ENCODE results near the gene DMRTC2. TPM values are rescaled to one million over a fixed set of nuclear protein-coding genes. Genes with fewer than 3 reads are reported as not detected.

Gene DMRTC2
- not detected for total RNA-seq

- POLR2A ChIA-PET = no interaction called here
- DNase-seq = no peak
- Mint-ChIP-seq H3K27ac (no peak within 1 kb of the TSS), H3K27me3 (no peaks in the 10 kb centered on the region), H3K4me1 (ENCODE audit: low read depth) (no peaks in the 10 kb centered on the region), H3K36me3 (no peaks in the 10 kb centered on the region), H3K9me3 (no peaks in the 10 kb centered on the region), H3K4me3 (no peak within 1 kb of the TSS)
- CTCF ChIA-PET = interaction anchor here (1.0 kb wide), 1 partner anchor 9 kb away, joined by 4 read pairs; no protein-coding TSS in a partner anchor
- intact Hi-C loops (cut with micrococcal nuclease) = no loop called here
Measured at GRCh38 chr19:41845001-41845050, at the start of gene DMRTC2. TSS of gene DMRTC2 (plus strand) at chr19:41845042. CDS start at chr19:41847429, 2,387 bp downstream.

DNA sequence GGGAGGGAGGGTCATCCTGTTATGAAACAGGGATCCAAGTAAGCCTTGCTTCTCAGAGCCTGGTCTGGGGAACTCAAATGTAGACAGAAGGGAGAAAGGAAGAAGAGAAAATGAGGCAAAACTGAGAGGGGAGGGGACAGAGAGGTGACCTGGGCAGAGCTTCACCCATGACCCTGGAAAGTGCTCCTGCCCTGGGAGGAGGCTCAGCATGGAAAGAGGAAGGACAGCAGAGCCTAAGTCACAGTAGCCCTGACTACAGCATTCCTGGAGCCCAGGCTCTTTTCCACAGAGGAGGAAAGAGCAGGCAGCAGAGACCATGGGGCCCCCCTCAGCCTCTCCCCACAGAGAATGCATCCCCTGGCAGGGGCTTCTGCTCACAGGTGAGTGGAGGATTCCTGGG lies 48.5 kb upstream of the DMRTC2 start, which contains the start of gene CEACAM3:
CEACAM3 (plus strand) TSS at position 226 of the 400 bp plus-strand sequence; CDS start at position 317, 91 bp downstream.
- no peak within 1 kb of the TSS for H3K27ac Mint-ChIP-seq
- H3K27me3 Mint-ChIP-seq = peaks cover 26% of the 10 kb centered on the region
- intact Hi-C loops (cut with micrococcal nuclease) = loop anchor here (5.0 kb wide), 1 partner anchor 41 kb away; no protein-coding TSS in a partner anchor
- no peaks in the 10 kb centered on the region for H3K4me1 Mint-ChIP-seq (ENCODE audit: low read depth)
- POLR2A ChIA-PET = no interaction called here
- DNase-seq = no peak
- no peaks in the 10 kb centered on the region for H3K36me3 Mint-ChIP-seq
- H3K9me3 Mint-ChIP-seq = no peaks in the 10 kb centered on the region
- H3K4me3 Mint-ChIP-seq = no peak within 1 kb of the TSS
- CTCF ChIA-PET = interaction anchor here (1.0 to 6.4 kb wide), 12 partner anchors 11 to 155 kb away, joined by 3 to 94 read pairs (median 16); partner anchors contain the start of gene CEACAM6

DNA sequence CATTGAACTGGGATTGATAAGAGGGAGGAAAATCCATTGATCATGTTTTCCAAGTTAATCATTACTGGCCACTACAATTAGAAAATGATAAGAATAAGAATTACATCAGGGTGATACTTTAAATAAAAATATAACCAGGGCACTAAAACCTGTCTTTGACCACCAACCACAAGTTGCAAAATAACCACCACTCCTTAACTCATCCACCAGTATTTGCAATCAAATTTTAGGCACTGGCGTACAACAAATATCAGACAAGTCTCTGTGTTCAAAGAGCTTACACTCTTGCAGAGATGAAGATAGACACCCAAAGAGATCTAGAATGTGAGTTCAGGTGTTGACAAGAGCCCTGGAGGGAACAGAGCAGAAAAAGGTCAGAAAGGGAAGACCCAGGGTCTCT lies 47.9 kb upstream of the DMRTC2 start:
- no peaks in the 10 kb centered on the region for H3K4me1 Mint-ChIP-seq (ENCODE audit: low read depth)
- H3K27me3 Mint-ChIP-seq = peaks cover 24% of the 10 kb centered on the region
- H3K4me3 Mint-ChIP-seq = no peak overlapping the region
- H3K27ac Mint-ChIP-seq = no peak overlapping the region
- intact Hi-C loops (cut with micrococcal nuclease) = loop anchor here (5.0 kb wide), 1 partner anchor 40 kb away; no protein-coding TSS in a partner anchor
- H3K36me3 Mint-ChIP-seq = no peaks in the 10 kb centered on the region
- DNase-seq = no peak
- ChIA-PET CTCF (interaction anchor here (1.5 to 6.4 kb wide), 4 partner anchors 24 to 51 kb away, joined by 3 to 94 read pairs (median 26); partner anchors contain the start of gene CEACAM6), POLR2A (no interaction called here)
- no peaks in the 10 kb centered on the region for H3K9me3 Mint-ChIP-seq

DNA sequence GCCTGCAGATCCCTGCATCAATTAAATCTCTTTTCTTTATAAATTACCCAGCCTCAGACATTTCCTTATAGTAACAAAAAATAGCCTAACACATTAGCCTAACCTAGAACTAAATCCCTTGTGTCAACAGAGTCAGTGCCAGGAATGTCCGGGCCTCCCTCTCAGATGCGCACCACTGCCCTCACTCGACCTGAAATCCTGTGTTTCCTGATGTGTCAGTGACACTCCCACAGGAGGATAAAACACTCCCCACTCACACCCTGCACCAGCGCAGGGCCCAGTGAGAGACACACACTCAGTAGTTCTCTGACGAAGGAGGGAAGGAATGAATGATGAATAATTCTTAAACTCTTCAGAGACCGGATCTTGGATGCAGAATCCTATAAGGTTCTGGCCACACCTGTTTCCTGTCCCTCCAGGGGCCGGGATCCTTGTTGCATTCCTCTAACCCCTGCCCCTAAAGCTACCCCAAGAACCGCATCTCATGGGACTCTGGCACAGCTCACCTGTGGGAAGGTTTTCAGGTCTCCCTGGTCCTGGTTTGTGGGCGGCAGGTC lies 45.3 kb upstream of the DMRTC2 start:
- Mint-ChIP-seq H3K27me3 (peaks cover 6% of the 10 kb centered on the region), H3K36me3 (no peaks in the 10 kb centered on the region), H3K4me1 (ENCODE audit: low read depth) (peaks cover 4% of the 10 kb centered on the region), H3K4me3 (no peak overlapping the region), H3K9me3 (no peaks in the 10 kb centered on the region), H3K27ac (no peak overlapping the region)
- intact Hi-C loops (cut with micrococcal nuclease) = loop anchor here (5.0 kb wide), 1 partner anchor 38 kb away; no protein-coding TSS in a partner anchor
- CTCF ChIA-PET = interaction anchor here (1.1 to 1.2 kb wide), 2 partner anchors 22 to 48 kb away, joined by 3 to 5 read pairs; no protein-coding TSS in a partner anchor
- no peak for DNase-seq
- POLR2A ChIA-PET = no interaction called here

- Mint-ChIP-seq H3K27me3 (peaks cover 1% of the 10 kb centered on the region), H3K9me3 (no peaks in the 10 kb centered on the region), H3K4me1 (ENCODE audit: low read depth) (peaks cover 7% of the 10 kb centered on the region), H3K36me3 (no peaks in the 10 kb centered on the region), H3K4me3 (no peak overlapping the region), H3K27ac (no peak overlapping the region)
- CTCF ChIA-PET = interaction anchor here (0.6 to 5.7 kb wide), 3 partner anchors 8 to 47 kb away, joined by 4 to 31 read pairs (median 8); no protein-coding TSS in a partner anchor
- POLR2A ChIA-PET = no interaction called here
- intact Hi-C loops (cut with micrococcal nuclease) = no loop called here
- DNase-seq = no peak
Measured at GRCh38 chr19:41801031-41801430, 43.8 kb upstream of the DMRTC2 start.

- no peaks in the 10 kb centered on the region for H3K9me3 Mint-ChIP-seq
- H3K36me3 Mint-ChIP-seq = no peaks in the 10 kb centered on the region
- no peak for DNase-seq
- H3K4me3 Mint-ChIP-seq = no peak overlapping the region
- no peak overlapping the region for H3K27ac Mint-ChIP-seq
- ChIA-PET CTCF (interaction anchor here (0.8 to 5.7 kb wide), 6 partner anchors 9 to 58 kb away, joined by 3 to 31 read pairs (median 4); partner anchors contain the start of gene RPS19), POLR2A (no interaction called here)
- H3K4me1 Mint-ChIP-seq (ENCODE audit: low read depth) = peaks cover 7% of the 10 kb centered on the region
- peaks cover 1% of the 10 kb centered on the region for H3K27me3 Mint-ChIP-seq
- intact Hi-C loops (cut with micrococcal nuclease) = no loop called here
Measured at GRCh38 chr19:41801792-41802211, 43.0 kb upstream of the DMRTC2 start.

- CTCF ChIA-PET = interaction anchor here (1.0 to 5.7 kb wide), 5 partner anchors 8 to 51 kb away, joined by 4 to 31 read pairs (median 5); no protein-coding TSS in a partner anchor
- H3K27ac Mint-ChIP-seq = no peak overlapping the region
Measured at GRCh38 chr19:41802770-41803169, 42.1 kb upstream of the DMRTC2 start.

DNA sequence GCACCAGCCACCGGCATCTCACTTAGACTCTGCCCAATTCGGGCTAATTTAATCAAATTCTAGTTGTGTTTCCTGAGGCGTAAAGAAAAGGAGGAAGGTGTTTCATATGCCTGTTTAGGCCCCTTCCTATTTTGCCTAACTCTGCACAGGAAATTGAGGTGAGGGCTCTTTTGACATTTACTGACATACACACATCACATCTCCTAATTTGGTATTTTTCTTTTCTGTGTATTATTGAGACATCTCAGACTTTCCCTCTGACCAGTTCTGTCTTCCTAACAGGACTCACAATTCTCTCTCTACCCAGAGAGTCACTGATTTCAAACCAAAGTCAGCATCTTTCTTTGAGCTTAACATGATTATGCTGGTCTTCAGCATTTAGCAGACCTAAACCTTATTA lies 40.5 kb upstream of the DMRTC2 start:
- ChIA-PET POLR2A (no interaction called here), CTCF (interaction anchor here (1.7 to 5.7 kb wide), 2 partner anchors 9 to 12 kb away, joined by 7 to 31 read pairs; no protein-coding TSS in a partner anchor)
- H3K4me1 Mint-ChIP-seq (ENCODE audit: low read depth) = peaks cover 7% of the 10 kb centered on the region
- H3K27ac Mint-ChIP-seq = no peak overlapping the region
- H3K27me3 Mint-ChIP-seq = no peaks in the 10 kb centered on the region
- no peak for DNase-seq
- intact Hi-C loops (cut with micrococcal nuclease) = no loop called here
- no peak overlapping the region for H3K4me3 Mint-ChIP-seq
- no peaks in the 10 kb centered on the region for H3K36me3 Mint-ChIP-seq
- H3K9me3 Mint-ChIP-seq = no peaks in the 10 kb centered on the region

More at GRCh38 chr19:41802770-41803169, 42.1 kb upstream of the DMRTC2 start:
- Mint-ChIP-seq H3K9me3 (no peaks in the 10 kb centered on the region), H3K4me1 (ENCODE audit: low read depth) (peaks cover 7% of the 10 kb centered on the region), H3K27me3 (peaks cover 1% of the 10 kb centered on the region), H3K4me3 (no peak overlapping the region), H3K36me3 (no peaks in the 10 kb centered on the region)
- POLR2A ChIA-PET = no interaction called here
- no peak for DNase-seq
- intact Hi-C loops (cut with micrococcal nuclease) = no loop called here

- CTCF ChIA-PET = interaction anchor here (0.9 to 1.1 kb wide), 2 partner anchors 12 to 160 kb away, joined by 4 read pairs; no protein-coding TSS in a partner anchor
- Mint-ChIP-seq H3K9me3 (no peaks in the 10 kb centered on the region), H3K4me3 (no peak overlapping the region), H3K27me3 (peaks cover 4% of the 10 kb centered on the region), H3K4me1 (ENCODE audit: low read depth) (peaks cover 7% of the 10 kb centered on the region), H3K36me3 (no peaks in the 10 kb centered on the region), H3K27ac (no peak overlapping the region)
- no peak for DNase-seq
- intact Hi-C loops (cut with micrococcal nuclease) = no loop called here
- POLR2A ChIA-PET = no interaction called here
Measured at GRCh38 chr19:41807176-41807575, 37.7 kb upstream of the DMRTC2 start.

DNA sequence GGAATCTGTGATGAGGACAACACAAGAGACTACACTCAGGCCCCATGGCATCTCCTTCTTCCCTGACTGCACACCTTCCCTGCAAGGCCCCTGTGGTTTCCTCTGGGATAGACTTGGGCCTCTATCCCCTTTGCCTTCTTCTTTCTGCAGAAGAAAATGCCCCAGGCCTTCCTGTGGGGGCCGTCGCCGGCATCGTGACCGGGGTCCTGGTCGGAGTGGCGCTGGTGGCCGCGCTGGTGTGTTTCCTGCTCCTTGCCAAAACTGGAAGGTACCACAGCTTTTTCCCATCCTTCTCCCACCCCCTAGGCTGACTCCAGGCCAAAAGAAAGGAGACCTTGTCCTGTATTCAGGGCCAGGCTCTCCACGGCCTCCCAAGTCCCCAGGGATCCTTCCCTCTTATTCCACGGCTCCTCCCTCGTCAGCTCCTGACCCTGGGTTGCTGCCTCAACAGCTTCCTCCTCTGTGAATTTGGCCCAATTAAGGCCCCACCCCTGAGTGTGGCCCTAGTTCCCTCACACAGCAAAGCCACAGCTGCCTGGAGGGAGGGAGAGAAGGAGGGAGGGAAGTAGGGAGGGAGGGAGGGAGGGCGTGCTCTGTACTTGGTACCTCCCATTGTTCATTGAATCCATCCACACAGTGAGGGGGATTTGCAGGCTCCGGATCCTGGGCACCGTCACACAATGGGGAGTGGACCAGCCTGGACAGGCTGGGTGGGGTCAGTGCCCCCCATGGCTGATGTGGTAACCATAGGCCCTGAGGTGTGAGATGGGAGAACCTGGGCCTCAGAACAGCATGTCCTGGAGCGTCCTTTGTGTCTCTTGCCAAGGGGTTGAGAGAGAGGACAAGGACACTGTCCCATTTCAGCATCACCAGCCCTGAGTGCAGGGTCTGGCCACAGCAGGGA lies 35.9 kb upstream of the DMRTC2 start:
- H3K27ac Mint-ChIP-seq = no peak overlapping the region
- peaks cover 7% of the 10 kb centered on the region for H3K4me1 Mint-ChIP-seq (ENCODE audit: low read depth)
- no peak overlapping the region for H3K4me3 Mint-ChIP-seq
- intact Hi-C loops (cut with micrococcal nuclease) = no loop called here
- CTCF ChIA-PET = no interaction called here
- DNase-seq = no peak
- POLR2A ChIA-PET = no interaction called here
- no peaks in the 10 kb centered on the region for H3K9me3 Mint-ChIP-seq
- no peaks in the 10 kb centered on the region for H3K36me3 Mint-ChIP-seq
- H3K27me3 Mint-ChIP-seq = peaks cover 4% of the 10 kb centered on the region

- CTCF ChIA-PET = interaction anchor here (1.4 to 3.0 kb wide), 3 partner anchors 15 to 57 kb away, joined by 3 to 16 read pairs (median 13); partner anchors contain the start of gene CEACAM3
- no peaks in the 10 kb centered on the region for H3K4me1 Mint-ChIP-seq (ENCODE audit: low read depth)
- intact Hi-C loops (cut with micrococcal nuclease) = no loop called here
- H3K4me3 Mint-ChIP-seq = no peak overlapping the region
- DNase-seq = no peak
- H3K27me3 Mint-ChIP-seq = peaks cover 4% of the 10 kb centered on the region
- POLR2A ChIA-PET = no interaction called here
- no peaks in the 10 kb centered on the region for H3K9me3 Mint-ChIP-seq
- H3K27ac Mint-ChIP-seq = no peak overlapping the region
- H3K36me3 Mint-ChIP-seq = no peaks in the 10 kb centered on the region
Measured at GRCh38 chr19:41810301-41810700, 34.5 kb upstream of the DMRTC2 start.

- CTCF ChIA-PET = interaction anchor here (1.0 to 3.0 kb wide), 4 partner anchors 16 to 104 kb away, joined by 3 to 16 read pairs (median 8); partner anchors contain the start of gene CEACAM3
- no peak overlapping the region for H3K27ac Mint-ChIP-seq
- H3K9me3 Mint-ChIP-seq = no peaks in the 10 kb centered on the region
- H3K27me3 Mint-ChIP-seq = peaks cover 4% of the 10 kb centered on the region
- no peaks in the 10 kb centered on the region for H3K4me1 Mint-ChIP-seq (ENCODE audit: low read depth)
- DNase-seq = no peak
- H3K4me3 Mint-ChIP-seq = no peak overlapping the region
- POLR2A ChIA-PET = no interaction called here
- intact Hi-C loops (cut with micrococcal nuclease) = no loop called here
- H3K36me3 Mint-ChIP-seq = no peaks in the 10 kb centered on the region
Measured at GRCh38 chr19:41811036-41811435, 33.8 kb upstream of the DMRTC2 start.
